Measurements from ENCODE around the gene GABRD. TPM values are rescaled to one million over a fixed set of nuclear protein-coding genes. Genes with fewer than 3 reads are reported as not detected.

Gene GABRD
- total and polyA plus RNA-seq, 10 of the 15 experiments (the other 5 are each of a cell fraction or from before 2014, with no cell fraction given) = not detected

DNA sequence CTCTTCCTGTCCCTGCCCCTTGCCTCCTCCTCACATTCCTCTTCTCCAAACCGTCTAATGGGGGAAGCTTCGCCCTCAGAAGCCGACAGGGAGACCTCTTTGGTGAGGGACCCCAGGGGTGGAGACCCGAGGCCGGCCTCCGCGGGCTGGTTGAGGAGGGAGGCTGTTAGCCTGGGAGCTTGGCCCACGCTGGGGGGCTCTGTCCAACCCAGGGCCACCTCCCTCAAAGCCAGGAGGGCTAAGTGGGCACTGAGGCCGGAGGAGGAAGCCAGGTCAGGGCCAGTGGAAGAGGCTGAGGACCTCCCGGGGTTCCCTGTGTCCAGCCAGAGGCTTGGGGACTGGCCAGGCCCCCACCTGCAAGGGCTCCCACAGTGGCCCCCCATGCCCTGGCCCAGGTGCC, 5.3 kb downstream of the GABRD start (continued):
- TF ChIP-seq, protein P1, sequence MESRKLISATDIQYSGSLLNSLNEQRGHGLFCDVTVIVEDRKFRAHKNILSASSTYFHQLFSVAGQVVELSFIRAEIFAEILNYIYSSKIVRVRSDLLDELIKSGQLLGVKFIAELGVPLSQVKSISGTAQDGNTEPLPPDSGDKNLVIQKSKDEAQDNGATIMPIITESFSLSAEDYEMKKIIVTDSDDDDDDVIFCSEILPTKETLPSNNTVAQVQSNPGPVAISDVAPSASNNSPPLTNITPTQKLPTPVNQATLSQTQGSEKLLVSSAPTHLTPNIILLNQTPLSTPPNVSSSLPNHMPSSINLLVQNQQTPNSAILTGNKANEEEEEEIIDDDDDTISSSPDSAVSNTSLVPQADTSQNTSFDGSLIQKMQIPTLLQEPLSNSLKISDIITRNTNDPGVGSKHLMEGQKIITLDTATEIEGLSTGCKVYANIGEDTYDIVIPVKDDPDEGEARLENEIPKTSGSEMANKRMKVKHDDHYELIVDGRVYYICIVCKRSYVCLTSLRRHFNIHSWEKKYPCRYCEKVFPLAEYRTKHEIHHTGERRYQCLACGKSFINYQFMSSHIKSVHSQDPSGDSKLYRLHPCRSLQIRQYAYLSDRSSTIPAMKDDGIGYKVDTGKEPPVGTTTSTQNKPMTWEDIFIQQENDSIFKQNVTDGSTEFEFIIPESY (IDR thresholded peaks at IDR 0.05) = no peak

DNA sequence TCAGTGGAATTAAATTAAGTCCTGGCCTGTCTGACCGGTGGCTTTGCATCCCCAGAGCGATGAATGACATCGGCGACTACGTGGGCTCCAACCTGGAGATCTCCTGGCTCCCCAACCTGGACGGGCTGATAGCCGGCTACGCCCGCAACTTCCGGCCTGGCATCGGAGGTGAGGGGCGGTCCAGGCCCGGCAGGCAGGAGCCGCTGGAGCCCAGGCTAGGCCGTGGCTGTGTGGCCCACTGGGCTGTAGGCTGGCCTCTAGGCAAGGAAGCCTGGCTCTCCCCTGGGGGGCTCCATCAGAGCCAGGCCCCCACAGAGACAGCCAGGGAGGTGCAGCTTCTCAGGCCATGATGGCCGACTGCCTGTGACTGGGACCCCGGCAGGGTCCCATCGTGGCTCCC, 5.7 kb downstream of the GABRD start:
- Histone ChIP-seq H3K4me1 (ENCODE audit: control insufficient read depth, insufficient read depth, low read length) (no peaks in the 10 kb centered on the region), H3K9me3 (replicated peaks; ENCODE audit: control insufficient read depth, insufficient read depth, low read length) (no peaks in the 10 kb centered on the region), H4K20me1 (ENCODE audit: control insufficient read depth, insufficient read depth) (no peaks in the 10 kb centered on the region), H3K27ac (ENCODE audit: control insufficient read depth, insufficient read depth) (no peak overlapping the region), H3K27me3 (replicated peaks in 1 of 2; ENCODE audit: control insufficient read depth in 2 of 2, insufficient read depth in 2 of 2, low read length in 1 of 2) (no peaks in the 10 kb centered on the region; a peak in 1 of 4 replicates), H3K9ac (ENCODE audit: control insufficient read depth, insufficient read depth, low read length) (no peak overlapping the region), H3K4me2 (ENCODE audit: control insufficient read depth, insufficient read depth) (no peak overlapping the region), H2AFZ (ENCODE audit: control insufficient read depth, low read depth, low read length) (no peak overlapping the region), H3K4me3 (no peak overlapping the region), H3K36me3 (ENCODE audit: control insufficient read depth in 2 of 2, insufficient read depth in 2 of 2, low read length in 1 of 2) (no peaks in the 10 kb centered on the region), H3K79me2 (ENCODE audit: control insufficient read depth, insufficient read depth, low read length) (no peaks in the 10 kb centered on the region)
- no TSS peak for BruUV-seq (replicated peaks)
- in situ Hi-C loops (cut with MboI) = no loop called here
- DNase-seq (ENCODE audit: low read depth, low spot score) (no peak), FAIRE-seq (no peak), ATAC-seq (no peak)
- ChIA-PET SMC1A (ENCODE audit: uncharacterized antibody, unreplicated experiment) (no interaction called here), RAD21 (ENCODE audit: unreplicated experiment) (no interaction called here), CTCF (no interaction called here), POLR2A (no interaction called here)
- 52% methylated on average over 18 of the region's 18 CpGs for WGBS (ENCODE audit: insufficient coverage, insufficient replicate concordance, low lambda C conversion rate, missing lambda C conversion rate)
- intact Hi-C loops (cut with micrococcal nuclease; ENCODE audit: unreplicated experiment) = no loop called here
- TF ChIP-seq, protein P1 (IDR thresholded peaks at IDR 0.05) = no peak
- TF ChIP-seq PML (IDR thresholded peaks at IDR 0.05; ENCODE audit: low read length) (no peak), BRCA1 (IDR thresholded peaks at IDR 0.05; ENCODE audit: low read depth, low read length) (no peak), EGR1 (IDR thresholded peaks at IDR 0.05; ENCODE audit: borderline replicate concordance in 1 of 2, low read depth in 2 of 2, low read length in 2 of 2) (no peak), ATF7 (IDR thresholded peaks at IDR 0.05; ENCODE audit: low read depth) (no peak), SPI1 (IDR thresholded peaks at IDR 0.05; ENCODE audit: borderline replicate concordance, insufficient read depth, low read depth, low read length) (no peak), CBX5 (IDR thresholded peaks at IDR 0.05; ENCODE audit: low read depth) (no peak), ZNF207 (IDR thresholded peaks at IDR 0.05; ENCODE audit: borderline replicate concordance) (no peak), ZBED1 (IDR thresholded peaks at IDR 0.05; ENCODE audit: borderline replicate concordance) (no peak), CHD1 (IDR thresholded peaks at IDR 0.05; ENCODE audit: low read depth, low read length) (no peak), TCF12 (IDR thresholded peaks at IDR 0.05; ENCODE audit: low read depth, low read length) (no peak), BMI1 (IDR thresholded peaks at IDR 0.05; ENCODE audit: borderline replicate concordance) (no peak), MXI1 (IDR thresholded peaks at IDR 0.05; ENCODE audit: low read depth, low read length) (no peak), STAT1 (conservative IDR thresholded peaks at IDR 0.05) (no peak), SMARCA5 (IDR thresholded peaks at IDR 0.05) (no peak), MEF2B (IDR thresholded peaks at IDR 0.05; ENCODE audit: partially characterized antibody, poor library complexity, severe bottlenecking) (no peak), JUNB (IDR thresholded peaks at IDR 0.05) (no peak)
- TF ChIP-seq, protein P2, sequence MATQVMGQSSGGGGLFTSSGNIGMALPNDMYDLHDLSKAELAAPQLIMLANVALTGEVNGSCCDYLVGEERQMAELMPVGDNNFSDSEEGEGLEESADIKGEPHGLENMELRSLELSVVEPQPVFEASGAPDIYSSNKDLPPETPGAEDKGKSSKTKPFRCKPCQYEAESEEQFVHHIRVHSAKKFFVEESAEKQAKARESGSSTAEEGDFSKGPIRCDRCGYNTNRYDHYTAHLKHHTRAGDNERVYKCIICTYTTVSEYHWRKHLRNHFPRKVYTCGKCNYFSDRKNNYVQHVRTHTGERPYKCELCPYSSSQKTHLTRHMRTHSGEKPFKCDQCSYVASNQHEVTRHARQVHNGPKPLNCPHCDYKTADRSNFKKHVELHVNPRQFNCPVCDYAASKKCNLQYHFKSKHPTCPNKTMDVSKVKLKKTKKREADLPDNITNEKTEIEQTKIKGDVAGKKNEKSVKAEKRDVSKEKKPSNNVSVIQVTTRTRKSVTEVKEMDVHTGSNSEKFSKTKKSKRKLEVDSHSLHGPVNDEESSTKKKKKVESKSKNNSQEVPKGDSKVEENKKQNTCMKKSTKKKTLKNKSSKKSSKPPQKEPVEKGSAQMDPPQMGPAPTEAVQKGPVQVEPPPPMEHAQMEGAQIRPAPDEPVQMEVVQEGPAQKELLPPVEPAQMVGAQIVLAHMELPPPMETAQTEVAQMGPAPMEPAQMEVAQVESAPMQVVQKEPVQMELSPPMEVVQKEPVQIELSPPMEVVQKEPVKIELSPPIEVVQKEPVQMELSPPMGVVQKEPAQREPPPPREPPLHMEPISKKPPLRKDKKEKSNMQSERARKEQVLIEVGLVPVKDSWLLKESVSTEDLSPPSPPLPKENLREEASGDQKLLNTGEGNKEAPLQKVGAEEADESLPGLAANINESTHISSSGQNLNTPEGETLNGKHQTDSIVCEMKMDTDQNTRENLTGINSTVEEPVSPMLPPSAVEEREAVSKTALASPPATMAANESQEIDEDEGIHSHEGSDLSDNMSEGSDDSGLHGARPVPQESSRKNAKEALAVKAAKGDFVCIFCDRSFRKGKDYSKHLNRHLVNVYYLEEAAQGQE (IDR thresholded peaks at IDR 0.05; ENCODE audit: low read depth, low read length) = no peak

All from GM12878 (cell line).